Stomach (tissue), 4 donors: ENCODE data around the gene DST.

Experiments used
- CTCF ChIP-seq, 7 experiments: fragments of 450-650 bp in 4 of 7; fragments of 200-600 bp in 3 of 7; sonication (generic) in 3 of 7; IDR thresholded peaks; one replicate each; pipeline ENCODE4 v1.5.1; 2016 to 2019; ENCODE audit warnings: antibody characterized with exemption in 7 of 7, control low read depth in 2 of 7, mild to moderate bottlenecking in 1 of 7
- POLR2A ChIP-seq, 4 donors: fragments of 450-650 bp; IDR thresholded peaks; one replicate each; pipeline ENCODE4 v1.6.1; 2016; ENCODE audit warnings: antibody characterized with exemption in 4 of 4, control low read depth in 2 of 4, mild to moderate bottlenecking in 1 of 4, moderate library complexity in 1 of 4
- POLR2AphosphoS5 ChIP-seq, 3 donors: sonication (generic); formaldehyde crosslinking; IDR thresholded peaks; one replicate each; pipeline ENCODE4 v1.6.1; 2016; ENCODE audit warnings: antibody characterized with exemption in 3 of 3

DNA sequence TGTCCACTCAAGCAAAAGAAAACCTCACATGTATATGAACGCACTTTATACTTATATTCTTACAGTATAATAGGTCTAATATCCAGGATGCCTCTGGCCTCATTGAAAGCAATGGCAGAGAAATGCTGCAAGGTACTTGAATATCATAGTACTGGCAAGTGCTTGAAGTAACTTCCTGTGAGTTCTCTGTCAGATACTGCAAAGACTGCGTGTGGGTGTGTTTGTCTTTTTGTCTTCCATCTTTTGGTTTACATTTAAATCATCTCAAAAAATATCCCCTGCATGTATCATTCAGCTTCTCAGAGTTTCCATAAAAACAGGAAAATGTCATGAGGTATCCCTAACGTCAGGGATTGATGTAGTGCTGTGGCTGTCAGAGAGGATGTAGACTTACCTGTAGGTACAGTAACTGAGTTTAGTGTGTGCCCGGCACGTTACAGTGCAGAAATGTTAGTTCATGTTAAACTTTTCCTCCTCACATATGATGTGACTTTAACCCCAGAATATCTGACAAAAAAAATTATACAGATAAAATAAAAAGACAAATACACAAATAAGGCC is 184.3 kb downstream of the DST start:
- TF ChIP-seq POLR2A (IDR thresholded peaks at IDR 0.05) (no peak), CTCF (IDR thresholded peaks at IDR 0.05) (no peak), POLR2AphosphoS5 (IDR thresholded peaks at IDR 0.05) (no peak)
